ENCODE data around the gene BLOC1S1. TPM values are rescaled to one million over a fixed set of nuclear protein-coding genes. Genes with fewer than 3 reads are reported as not detected.

BLOC1S1 gene
- total and polyA plus RNA-seq, 9 of the 15 experiments (the other 6 are each of a cell fraction or from before 2014, with no cell fraction given): 75.2 to 161 (median 98.8) TPM

- TF ChIP-seq, protein P1, sequence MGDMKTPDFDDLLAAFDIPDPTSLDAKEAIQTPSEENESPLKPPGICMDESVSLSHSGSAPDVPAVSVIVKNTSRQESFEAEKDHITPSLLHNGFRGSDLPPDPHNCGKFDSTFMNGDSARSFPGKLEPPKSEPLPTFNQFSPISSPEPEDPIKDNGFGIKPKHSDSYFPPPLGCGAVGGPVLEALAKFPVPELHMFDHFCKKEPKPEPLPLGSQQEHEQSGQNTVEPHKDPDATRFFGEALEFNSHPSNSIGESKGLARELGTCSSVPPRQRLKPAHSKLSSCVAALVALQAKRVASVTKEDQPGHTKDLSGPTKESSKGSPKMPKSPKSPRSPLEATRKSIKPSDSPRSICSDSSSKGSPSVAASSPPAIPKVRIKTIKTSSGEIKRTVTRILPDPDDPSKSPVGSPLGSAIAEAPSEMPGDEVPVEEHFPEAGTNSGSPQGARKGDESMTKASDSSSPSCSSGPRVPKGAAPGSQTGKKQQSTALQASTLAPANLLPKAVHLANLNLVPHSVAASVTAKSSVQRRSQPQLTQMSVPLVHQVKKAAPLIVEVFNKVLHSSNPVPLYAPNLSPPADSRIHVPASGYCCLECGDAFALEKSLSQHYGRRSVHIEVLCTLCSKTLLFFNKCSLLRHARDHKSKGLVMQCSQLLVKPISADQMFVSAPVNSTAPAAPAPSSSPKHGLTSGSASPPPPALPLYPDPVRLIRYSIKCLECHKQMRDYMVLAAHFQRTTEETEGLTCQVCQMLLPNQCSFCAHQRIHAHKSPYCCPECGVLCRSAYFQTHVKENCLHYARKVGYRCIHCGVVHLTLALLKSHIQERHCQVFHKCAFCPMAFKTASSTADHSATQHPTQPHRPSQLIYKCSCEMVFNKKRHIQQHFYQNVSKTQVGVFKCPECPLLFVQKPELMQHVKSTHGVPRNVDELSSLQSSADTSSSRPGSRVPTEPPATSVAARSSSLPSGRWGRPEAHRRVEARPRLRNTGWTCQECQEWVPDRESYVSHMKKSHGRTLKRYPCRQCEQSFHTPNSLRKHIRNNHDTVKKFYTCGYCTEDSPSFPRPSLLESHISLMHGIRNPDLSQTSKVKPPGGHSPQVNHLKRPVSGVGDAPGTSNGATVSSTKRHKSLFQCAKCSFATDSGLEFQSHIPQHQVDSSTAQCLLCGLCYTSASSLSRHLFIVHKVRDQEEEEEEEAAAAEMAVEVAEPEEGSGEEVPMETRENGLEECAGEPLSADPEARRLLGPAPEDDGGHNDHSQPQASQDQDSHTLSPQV (IDR thresholded peaks at IDR 0.05): peak; percentile 79
- no peak for TF ChIP-seq POLR2H (tag; IDR thresholded peaks at IDR 0.05; ENCODE audit: low read depth)
- TF ChIP-seq HDAC1 (IDR thresholded peaks at IDR 0.05): peak; percentile 74 to 96; a peak in 3 of 4 replicates
- TF ChIP-seq ZNF124 (CRISPR knock-in tag; IDR thresholded peaks at IDR 0.05): no peak
- TF ChIP-seq DIDO1 (tag; IDR thresholded peaks at IDR 0.05; ENCODE audit: low read depth): no peak
- TF ChIP-seq TCF7 (IDR thresholded peaks at IDR 0.05; ENCODE audit: borderline replicate concordance): no peak; the same call in 1 of the 2 replicates
- TF ChIP-seq RBM17 (IDR thresholded peaks at IDR 0.05; ENCODE audit: borderline replicate concordance, low read depth, low read length): no peak
- no peak for TF ChIP-seq ZNF174 (CRISPR knock-in tag; IDR thresholded peaks at IDR 0.05)
- TF ChIP-seq, protein P2, sequence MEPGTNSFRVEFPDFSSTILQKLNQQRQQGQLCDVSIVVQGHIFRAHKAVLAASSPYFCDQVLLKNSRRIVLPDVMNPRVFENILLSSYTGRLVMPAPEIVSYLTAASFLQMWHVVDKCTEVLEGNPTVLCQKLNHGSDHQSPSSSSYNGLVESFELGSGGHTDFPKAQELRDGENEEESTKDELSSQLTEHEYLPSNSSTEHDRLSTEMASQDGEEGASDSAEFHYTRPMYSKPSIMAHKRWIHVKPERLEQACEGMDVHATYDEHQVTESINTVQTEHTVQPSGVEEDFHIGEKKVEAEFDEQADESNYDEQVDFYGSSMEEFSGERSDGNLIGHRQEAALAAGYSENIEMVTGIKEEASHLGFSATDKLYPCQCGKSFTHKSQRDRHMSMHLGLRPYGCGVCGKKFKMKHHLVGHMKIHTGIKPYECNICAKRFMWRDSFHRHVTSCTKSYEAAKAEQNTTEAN (CRISPR knock-in tag; IDR thresholded peaks at IDR 0.05): no peak
- no peak for TF ChIP-seq RBM15 (IDR thresholded peaks at IDR 0.05; ENCODE audit: insufficient read depth, low read length)
- TF ChIP-seq, protein P3, sequence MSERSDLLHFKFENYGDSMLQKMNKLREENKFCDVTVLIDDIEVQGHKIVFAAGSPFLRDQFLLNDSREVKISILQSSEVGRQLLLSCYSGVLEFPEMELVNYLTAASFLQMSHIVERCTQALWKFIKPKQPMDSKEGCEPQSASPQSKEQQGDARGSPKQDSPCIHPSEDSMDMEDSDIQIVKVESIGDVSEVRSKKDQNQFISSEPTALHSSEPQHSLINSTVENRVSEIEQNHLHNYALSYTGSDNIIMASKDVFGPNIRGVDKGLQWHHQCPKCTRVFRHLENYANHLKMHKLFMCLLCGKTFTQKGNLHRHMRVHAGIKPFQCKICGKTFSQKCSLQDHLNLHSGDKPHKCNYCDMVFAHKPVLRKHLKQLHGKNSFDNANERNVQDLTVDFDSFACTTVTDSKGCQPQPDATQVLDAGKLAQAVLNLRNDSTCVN (CRISPR knock-in tag; IDR thresholded peaks at IDR 0.05): no peak
- no peak for TF ChIP-seq ZEB2 (IDR thresholded peaks at IDR 0.05)
- TF ChIP-seq ZNF316 (IDR thresholded peaks at IDR 0.05): no peak
- TF ChIP-seq, protein P4, sequence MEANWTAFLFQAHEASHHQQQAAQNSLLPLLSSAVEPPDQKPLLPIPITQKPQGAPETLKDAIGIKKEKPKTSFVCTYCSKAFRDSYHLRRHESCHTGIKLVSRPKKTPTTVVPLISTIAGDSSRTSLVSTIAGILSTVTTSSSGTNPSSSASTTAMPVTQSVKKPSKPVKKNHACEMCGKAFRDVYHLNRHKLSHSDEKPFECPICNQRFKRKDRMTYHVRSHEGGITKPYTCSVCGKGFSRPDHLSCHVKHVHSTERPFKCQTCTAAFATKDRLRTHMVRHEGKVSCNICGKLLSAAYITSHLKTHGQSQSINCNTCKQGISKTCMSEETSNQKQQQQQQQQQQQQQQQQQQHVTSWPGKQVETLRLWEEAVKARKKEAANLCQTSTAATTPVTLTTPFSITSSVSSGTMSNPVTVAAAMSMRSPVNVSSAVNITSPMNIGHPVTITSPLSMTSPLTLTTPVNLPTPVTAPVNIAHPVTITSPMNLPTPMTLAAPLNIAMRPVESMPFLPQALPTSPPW (CRISPR knock-in tag; IDR thresholded peaks at IDR 0.05): peak; percentile 99
- TF ChIP-seq PURB (CRISPR knock-in tag; IDR thresholded peaks at IDR 0.05; ENCODE audit: low read depth): no peak
- 0 out of 2 replicates have a peak, but pooled peaks have one; percentile 17 for TF ChIP-seq SMARCA4 (IDR thresholded peaks at IDR 0.05)
- TF ChIP-seq SAFB2 (IDR thresholded peaks at IDR 0.05; ENCODE audit: borderline replicate concordance, low read depth, low read length, severe bottlenecking): no peak
- no peak for TF ChIP-seq NCOA2 (IDR thresholded peaks at IDR 0.05; ENCODE audit: partially characterized antibody in 2 of 2)
- TF ChIP-seq ZNF311 (CRISPR knock-in tag; IDR thresholded peaks at IDR 0.05): no peak
Measured at GRCh38 chr12:55728939-55729818, 13.3 kb downstream of the BLOC1S1 start, which contains the start of gene CD63 (continued).
